Measurements from ENCODE around the gene WDFY1. TPM values are rescaled to one million over a fixed set of nuclear protein-coding genes. Genes with fewer than 3 reads are reported as not detected.

Gene WDFY1
- total and polyA plus RNA-seq, 8 donors, result 8.2 to 134 (median 31.4) TPM

DNA sequence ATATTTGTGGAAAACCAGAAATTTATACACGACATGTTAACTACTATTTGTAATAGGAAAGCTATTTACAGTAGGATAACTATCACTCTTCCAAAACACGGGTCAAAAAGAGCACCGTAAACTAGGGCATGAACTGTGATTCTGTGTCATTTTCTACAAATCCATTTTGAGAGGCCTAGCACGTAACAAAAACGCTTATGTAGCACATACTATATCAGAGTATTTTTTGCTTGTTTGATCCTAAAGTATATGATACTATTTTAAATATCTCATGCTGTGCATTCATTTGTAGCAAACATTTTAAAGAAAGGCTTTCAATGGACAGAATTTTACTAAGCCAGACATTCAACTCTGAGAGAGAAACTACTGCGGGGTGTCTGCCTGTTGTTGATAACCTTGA is 45.1 kb downstream of the WDFY1 start:
- no peak for DNase-seq
- Histone ChIP-seq H3K4me1 (peaks cover 0 to 12% (median 0%) of the 10 kb centered on the region in 4 donors), H3K27me3 (no peaks in the 10 kb centered on the region), H3K27ac (no peak overlapping the region), H3K4me3 (no peak overlapping the region), H3K9me3 (no peaks in the 10 kb centered on the region), H3K36me3 (peaks cover 28 to 72% (median 68%) of the 10 kb centered on the region in 4 donors)
- WGBS, 5 donors, result 94 to 95% (median 95%) methylated on average over 6 of the region's 6 CpGs
- TF ChIP-seq, protein P1, sequence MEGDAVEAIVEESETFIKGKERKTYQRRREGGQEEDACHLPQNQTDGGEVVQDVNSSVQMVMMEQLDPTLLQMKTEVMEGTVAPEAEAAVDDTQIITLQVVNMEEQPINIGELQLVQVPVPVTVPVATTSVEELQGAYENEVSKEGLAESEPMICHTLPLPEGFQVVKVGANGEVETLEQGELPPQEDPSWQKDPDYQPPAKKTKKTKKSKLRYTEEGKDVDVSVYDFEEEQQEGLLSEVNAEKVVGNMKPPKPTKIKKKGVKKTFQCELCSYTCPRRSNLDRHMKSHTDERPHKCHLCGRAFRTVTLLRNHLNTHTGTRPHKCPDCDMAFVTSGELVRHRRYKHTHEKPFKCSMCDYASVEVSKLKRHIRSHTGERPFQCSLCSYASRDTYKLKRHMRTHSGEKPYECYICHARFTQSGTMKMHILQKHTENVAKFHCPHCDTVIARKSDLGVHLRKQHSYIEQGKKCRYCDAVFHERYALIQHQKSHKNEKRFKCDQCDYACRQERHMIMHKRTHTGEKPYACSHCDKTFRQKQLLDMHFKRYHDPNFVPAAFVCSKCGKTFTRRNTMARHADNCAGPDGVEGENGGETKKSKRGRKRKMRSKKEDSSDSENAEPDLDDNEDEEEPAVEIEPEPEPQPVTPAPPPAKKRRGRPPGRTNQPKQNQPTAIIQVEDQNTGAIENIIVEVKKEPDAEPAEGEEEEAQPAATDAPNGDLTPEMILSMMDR (IDR thresholded peaks at IDR 0.05), result no peak
- TF ChIP-seq POLR2A (IDR thresholded peaks at IDR 0.05), result no peak
- TF ChIP-seq POLR2AphosphoS5 (IDR thresholded peaks at IDR 0.05), result no peak
- TF ChIP-seq EP300 (IDR thresholded peaks at IDR 0.05), result no peak
- intact Hi-C loops (cut with DNase I; ENCODE audit: low total_unique reads), result no loop called here

GRCh38 chr2:223897669-223898330 is 47.3 kb downstream of the WDFY1 start:
- intact Hi-C loops (cut with DNase I; ENCODE audit: low total_unique reads), result no loop called here
- WGBS, 5 donors, result 84 to 93% (median 91%) methylated on average over 5 of the region's 5 CpGs
- H3K36me3 ChIP-seq, result peaks cover 41 to 82% (median 78%) of the 10 kb centered on the region in 4 donors

DNA sequence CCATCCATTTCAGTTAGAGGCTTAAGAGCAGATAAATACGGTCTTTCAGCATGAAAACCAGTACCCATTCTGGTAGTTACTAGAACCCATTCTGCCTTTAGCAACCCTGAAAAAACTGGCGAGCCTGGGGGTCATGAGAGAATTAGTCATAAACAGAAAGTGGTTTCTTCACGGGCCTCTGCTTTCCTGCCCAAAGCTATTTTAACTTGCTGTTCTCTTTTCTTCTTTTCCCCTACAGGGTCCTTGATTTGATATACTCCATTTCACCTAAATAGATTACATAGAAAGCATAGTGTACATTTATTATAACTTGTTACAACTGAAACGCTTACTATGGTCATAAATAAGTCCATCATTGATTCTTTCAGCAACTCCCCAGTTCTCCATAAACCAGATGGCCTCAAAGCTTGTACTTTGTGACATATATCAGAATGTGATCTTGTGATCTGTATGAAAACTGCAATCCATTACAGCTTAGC is 48.3 kb downstream of the WDFY1 start:
- peaks cover 0 to 9% (median 0%) of the 10 kb centered on the region in 4 donors for H3K4me1 ChIP-seq
- H3K27me3 ChIP-seq, result no peaks in the 10 kb centered on the region
- no peaks in the 10 kb centered on the region for H3K9me3 ChIP-seq
- no peak for DNase-seq
- 54 to 67% (median 66%) methylated on average over 4 of the region's 4 CpGs for WGBS, 5 donors
- no peak overlapping the region for H3K27ac ChIP-seq
- TF ChIP-seq POLR2A (IDR thresholded peaks at IDR 0.05) (no peak), POLR2AphosphoS5 (IDR thresholded peaks at IDR 0.05) (no peak)
- TF ChIP-seq, protein P1 (IDR thresholded peaks at IDR 0.05), result no peak
- intact Hi-C loops (cut with DNase I; ENCODE audit: low total_unique reads), result no loop called here
- no peak overlapping the region for H3K4me3 ChIP-seq
- H3K36me3 ChIP-seq, result peaks cover 41 to 85% (median 84%) of the 10 kb centered on the region in 4 donors

More at GRCh38 chr2:223897669-223898330, 47.3 kb downstream of the WDFY1 start:
- Histone ChIP-seq H3K4me3 (no peak overlapping the region), H3K4me1 (peaks cover 0 to 12% (median 0%) of the 10 kb centered on the region in 4 donors), H3K27me3 (no peaks in the 10 kb centered on the region), H3K27ac (no peak overlapping the region), H3K9me3 (no peaks in the 10 kb centered on the region)
- TF ChIP-seq, protein P1 (IDR thresholded peaks at IDR 0.05), result no peak
- no peak for TF ChIP-seq POLR2AphosphoS5 (IDR thresholded peaks at IDR 0.05)
- no peak for TF ChIP-seq EP300 (IDR thresholded peaks at IDR 0.05)
- no peak for TF ChIP-seq POLR2A (IDR thresholded peaks at IDR 0.05)
- DNase-seq, result no peak

DNA sequence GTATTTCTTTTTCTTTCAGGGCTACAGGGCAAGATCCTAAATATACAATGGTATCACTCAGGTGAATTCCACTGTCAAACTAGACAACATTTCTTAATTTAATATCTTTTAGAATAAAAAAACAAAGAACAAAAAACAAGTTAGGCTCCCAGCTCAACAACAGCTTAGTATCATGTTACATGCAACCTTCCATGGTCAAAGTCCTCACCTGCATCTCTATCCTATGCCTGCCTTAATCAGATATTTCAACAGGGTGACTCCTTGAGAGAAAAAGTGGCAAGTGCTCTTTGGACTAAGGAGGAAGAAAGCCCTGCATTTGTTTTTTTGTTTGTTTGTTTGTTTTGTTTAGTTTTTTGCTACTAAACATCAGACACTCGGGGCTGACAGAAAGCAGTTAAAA is 50.2 kb downstream of the WDFY1 start:
- Histone ChIP-seq H3K27me3 (no peaks in the 10 kb centered on the region), H3K9me3 (no peaks in the 10 kb centered on the region), H3K27ac (no peak overlapping the region), H3K4me3 (no peak overlapping the region), H3K4me1 (peaks cover 0 to 6% (median 0%) of the 10 kb centered on the region in 4 donors), H3K36me3 (peaks cover 30 to 87% (median 82%) of the 10 kb centered on the region in 4 donors)
- intact Hi-C loops (cut with DNase I; ENCODE audit: low total_unique reads), result no loop called here
- TF ChIP-seq POLR2A (IDR thresholded peaks at IDR 0.05) (no peak), POLR2AphosphoS5 (IDR thresholded peaks at IDR 0.05) (no peak), EP300 (IDR thresholded peaks at IDR 0.05) (no peak)
- TF ChIP-seq, protein P1 (IDR thresholded peaks at IDR 0.05), result no peak
- no peak for DNase-seq
- 75 to 79% (median 76%) methylated on average over 1 of the region's 1 CpG for WGBS, 5 donors
